ENCODE results near the gene CRABP2. TPM values are rescaled to one million over a fixed set of nuclear protein-coding genes. Genes with fewer than 3 reads are reported as not detected.

CRABP2 gene
- total and polyA plus RNA-seq, 11 donors = 0.46 to 11.4 (median 1.4) TPM; not detected in 3

- Histone ChIP-seq H3K27me3 (peaks cover 0 to 43% (median 18%) of the 10 kb centered on the region in 9 donors), H3K27ac (no peak overlapping the region), H3K36me3 (no peaks in the 10 kb centered on the region), H3K4me1 (peaks cover 0 to 13% (median 3%) of the 10 kb centered on the region in 12 donors), H3K9me3 (no peaks in the 10 kb centered on the region), H3K4me3 (no peak overlapping the region)
- TF ChIP-seq CTCF (IDR thresholded peaks at IDR 0.05) (no peak), POLR2A (IDR thresholded peaks at IDR 0.05) (no peak)
- intact Hi-C loops (cut with DNase I) = loop anchor here in 4 of 10 donors (5.0 to 10.0 kb wide), 4 partner anchors 170 to 198 kb away; partner anchors contain the start of genes NTRK1 (in 1 of the 4) and PEAR1 (in 1 of the 4)
- 91 to 96% (median 95%) methylated on average over 5 of the region's 5 CpGs for WGBS, 4 donors
- DNase-seq (no peak), ATAC-seq (no peak)
Observed at GRCh38 chr1:156694690-156694962, 10.8 kb downstream of the CRABP2 start.

GRCh38 chr1:156693848-156694689, 11.3 kb downstream of the CRABP2 start:
- intact Hi-C loops (cut with DNase I) = loop anchor here in 4 of 10 donors (5.0 to 10.0 kb wide), 4 partner anchors 171 to 198 kb away; partner anchors contain the start of genes NTRK1 (in 1 of the 4) and PEAR1 (in 1 of the 4)
- Histone ChIP-seq H3K4me1 (peaks cover 0 to 18% (median 9%) of the 10 kb centered on the region in 12 donors), H3K9me3 (no peaks in the 10 kb centered on the region), H3K4me3 (no peak overlapping the region), H3K27me3 (peaks cover 0 to 44% (median 18%) of the 10 kb centered on the region in 9 donors), H3K36me3 (no peaks in the 10 kb centered on the region), H3K27ac (no peak overlapping the region)
- TF ChIP-seq CTCF (IDR thresholded peaks at IDR 0.05) = no peak
- no peak for TF ChIP-seq POLR2A (IDR thresholded peaks at IDR 0.05)
- DNase-seq = peak in 1 of 5 donors; percentile 14
- ATAC-seq = no peak
- 79 to 86% (median 83%) methylated on average over 9 to 12 of the region's 12 CpGs for WGBS, 4 donors

GRCh38 chr1:156692925-156693847, 12.2 kb downstream of the CRABP2 start:
- Histone ChIP-seq H3K27me3 (peaks cover 0 to 44% (median 22%) of the 10 kb centered on the region in 9 donors), H3K9me3 (no peaks in the 10 kb centered on the region), H3K4me1 (peaks cover 0 to 19% (median 9%) of the 10 kb centered on the region in 12 donors), H3K36me3 (no peaks in the 10 kb centered on the region), H3K27ac (no peak overlapping the region), H3K4me3 (no peak overlapping the region)
- WGBS, 4 donors = 51 to 64% (median 60%) methylated on average over 15 to 16 of the region's 16 CpGs
- no peak for TF ChIP-seq CTCF (IDR thresholded peaks at IDR 0.05)
- intact Hi-C loops (cut with DNase I) = loop anchor here in 4 of 10 donors (5.0 to 10.0 kb wide), 4 partner anchors 172 to 199 kb away; partner anchors contain the start of genes NTRK1 (in 1 of the 4) and PEAR1 (in 1 of the 4)
- peak in 1 of 5 donors; percentile 25 for DNase-seq
- no peak for ATAC-seq

All from heart left ventricle (tissue), 16 donors.